NCI-H1092 (cell line): ENCODE measurements around the gene SSBP2.
A peak's percentile ranks its signal among the peaks of the same experiment; 100 is the strongest.
"Not testable (repeated sequence)": the region's sequence is repeated elsewhere in the genome, so short reads cannot be mapped to it uniquely, and the experiment has no call there.

Source experiments
- DNase-seq: peaks from one replicate; lab custom pipeline; 2025; lab: John Stamatoyannopoulos, UW

The SSBP2 gene

GRCh38 chr5:81428446-81428845, 322.5 kb downstream of the SSBP2 start:
- DNase-seq, result no peak

GRCh38 chr5:81427566-81427965, 323.3 kb downstream of the SSBP2 start:
- no peak for DNase-seq

GRCh38 chr5:81426359-81427030, 324.4 kb downstream of the SSBP2 start:
- DNase-seq, result no peak

GRCh38 chr5:81425569-81425968, 325.3 kb downstream of the SSBP2 start:
- peak; percentile 24 for DNase-seq

- DNase-seq, result no peak
These were observed 326.2 kb downstream of the SSBP2 start for GRCh38 chr5:81424728-81425127.

- no peak for DNase-seq
These were observed 328.2 kb downstream of the SSBP2 start for GRCh38 chr5:81422671-81423070.

- no peak for DNase-seq
These were observed 330.7 kb downstream of the SSBP2 start for GRCh38 chr5:81420039-81420667.

GRCh38 chr5:81418606-81419005, 332.3 kb downstream of the SSBP2 start:
- no peak for DNase-seq

GRCh38 chr5:81417052-81417451, 333.8 kb downstream of the SSBP2 start:
- DNase-seq, result no peak

- no peak for DNase-seq
These were observed 341.0 kb downstream of the SSBP2 start for GRCh38 chr5:81409896-81410295.

GRCh38 chr5:81409361-81409760, 341.5 kb downstream of the SSBP2 start:
- no peak for DNase-seq

- DNase-seq, result no peak
These were observed 342.4 kb downstream of the SSBP2 start for GRCh38 chr5:81408496-81408895.

- DNase-seq, result not testable (repeated sequence)
These were observed 343.1 kb downstream of the SSBP2 start for GRCh38 chr5:81407811-81408210.

GRCh38 chr5:81405126-81405891, 345.6 kb downstream of the SSBP2 start:
- DNase-seq, result no peak

- no peak for DNase-seq
These were observed 348.5 kb downstream of the SSBP2 start for GRCh38 chr5:81402192-81402930.

- no peak for DNase-seq
These were observed 349.6 kb downstream of the SSBP2 start for GRCh38 chr5:81401266-81401665.

GRCh38 chr5:81400375-81400774, 350.5 kb downstream of the SSBP2 start:
- no peak for DNase-seq

GRCh38 chr5:81398741-81399140, 352.2 kb downstream of the SSBP2 start:
- no peak for DNase-seq

GRCh38 chr5:81397176-81397575, 353.7 kb downstream of the SSBP2 start:
- DNase-seq, result no peak

GRCh38 chr5:81395262-81395661, 355.6 kb downstream of the SSBP2 start:
- DNase-seq, result no peak

- DNase-seq, result peak; percentile 1
These were observed 356.8 kb downstream of the SSBP2 start, which contains the start of gene ACOT12 for GRCh38 chr5:81393783-81394718. TSS of gene ACOT12 (minus strand) at chr5:81394134. CDS start at chr5:81394114, 20 bp downstream.
